Mononuclear cell (primary cell): ENCODE measurements around the gene NOTCH4. TPM values are rescaled to one million over a fixed set of nuclear protein-coding genes. Genes with fewer than 3 reads are reported as not detected.
A peak's percentile ranks its signal among the peaks of the same experiment; 100 is the strongest.

Source experiments
- H3K27me3 ChIP-seq: 2 replicates; pipeline ENCODE4 v1.6.0; 2011; ENCODE audit warnings: low read length, control low read depth; ENCODE audit not compliant: insufficient read depth
- H3K4me1 ChIP-seq: 2 replicates; pipeline ENCODE4 v1.5.1; 2011; ENCODE audit warnings: mild to moderate bottlenecking, low read length, control low read depth; ENCODE audit not compliant: insufficient read depth
- H3K4me3 ChIP-seq: 2 replicates; pipeline ENCODE4 v1.5.1; 2011; ENCODE audit warnings: mild to moderate bottlenecking, low read length, moderate library complexity
- H3K9me3 ChIP-seq: 2 replicates; pipeline ENCODE4 v1.5.1; 2011; ENCODE audit warnings: low read depth, mild to moderate bottlenecking, control low read depth, low read length
- total RNA-seq: library from RNA; depleted of rRNA; stranded (reverse); fragments of >200 nt; gene quantifications from one replicate; pipeline ENCODE4 v1.2.3, GENCODE V29; 2012

The NOTCH4 gene
- total RNA-seq, 1 donor = 5.6 TPM

- H3K4me1 ChIP-seq = peaks cover 36% of the 10 kb centered on the region
- peaks cover 33% of the 10 kb centered on the region for H3K27me3 ChIP-seq
- H3K9me3 ChIP-seq = no peaks in the 10 kb centered on the region
- peak within 1 kb of the TSS; percentile 49 for H3K4me3 ChIP-seq
Measured at GRCh38 chr6:32153564-32154513, 70.0 kb downstream of the NOTCH4 start, which contains the start of gene PPT2. Gene PPT2, plus strand, starts transcription at chr6:32154141. Its CDS starts 454 bp downstream, at chr6:32154595.

GRCh38 chr6:32152769-32153563 is 70.9 kb downstream of the NOTCH4 start:
- Histone ChIP-seq H3K27me3 (peaks cover 40% of the 10 kb centered on the region), H3K4me1 (peaks cover 45% of the 10 kb centered on the region), H3K9me3 (no peaks in the 10 kb centered on the region), H3K4me3 (no peak overlapping the region)

- Histone ChIP-seq H3K4me1 (peaks cover 46% of the 10 kb centered on the region), H3K27me3 (peaks cover 46% of the 10 kb centered on the region), H3K9me3 (no peaks in the 10 kb centered on the region), H3K4me3 (no peak within 1 kb of the TSS)
Measured at GRCh38 chr6:32151863-32152768, 71.8 kb downstream of the NOTCH4 start, which contains the start of gene PRRT1. Gene PRRT1, minus strand, starts transcription at chr6:32151939. Its CDS starts 112 bp downstream, at chr6:32151827.

- H3K9me3 ChIP-seq = no peaks in the 10 kb centered on the region
- H3K4me1 ChIP-seq = peaks cover 46% of the 10 kb centered on the region
- H3K4me3 ChIP-seq = no peak overlapping the region
- peaks cover 46% of the 10 kb centered on the region for H3K27me3 ChIP-seq
Measured at GRCh38 chr6:32151181-32151862, 72.5 kb downstream of the NOTCH4 start.

- H3K4me3 ChIP-seq = no peak overlapping the region
- H3K27me3 ChIP-seq = peaks cover 46% of the 10 kb centered on the region
- H3K9me3 ChIP-seq = no peaks in the 10 kb centered on the region
- H3K4me1 ChIP-seq = peaks cover 40% of the 10 kb centered on the region
Measured at GRCh38 chr6:32149932-32150870, 73.7 kb downstream of the NOTCH4 start.

- Histone ChIP-seq H3K27me3 (peaks cover 46% of the 10 kb centered on the region), H3K4me1 (peaks cover 30% of the 10 kb centered on the region), H3K4me3 (peak overlapping the region; percentile 34), H3K9me3 (no peaks in the 10 kb centered on the region)
Measured at GRCh38 chr6:32149092-32149755, 74.6 kb downstream of the NOTCH4 start.

GRCh38 chr6:32148289-32149091 is 75.4 kb downstream of the NOTCH4 start:
- Histone ChIP-seq H3K4me1 (peaks cover 24% of the 10 kb centered on the region), H3K9me3 (no peaks in the 10 kb centered on the region), H3K4me3 (peak overlapping the region; percentile 34), H3K27me3 (peaks cover 46% of the 10 kb centered on the region)

- Histone ChIP-seq H3K4me1 (peaks cover 20% of the 10 kb centered on the region), H3K27me3 (peaks cover 39% of the 10 kb centered on the region), H3K4me3 (no peak overlapping the region), H3K9me3 (no peaks in the 10 kb centered on the region)
Measured at GRCh38 chr6:32147401-32148132, 76.3 kb downstream of the NOTCH4 start.

GRCh38 chr6:32146687-32147086 is 77.2 kb downstream of the NOTCH4 start:
- H3K4me3 ChIP-seq = no peak overlapping the region
- H3K4me1 ChIP-seq = peaks cover 15% of the 10 kb centered on the region
- H3K27me3 ChIP-seq = peaks cover 33% of the 10 kb centered on the region
- no peaks in the 10 kb centered on the region for H3K9me3 ChIP-seq

- Histone ChIP-seq H3K9me3 (no peaks in the 10 kb centered on the region), H3K4me3 (no peak overlapping the region), H3K4me1 (peaks cover 15% of the 10 kb centered on the region), H3K27me3 (peaks cover 31% of the 10 kb centered on the region)
Measured at GRCh38 chr6:32146287-32146686, 77.6 kb downstream of the NOTCH4 start.
